Ureter (tissue), 1 donor: ENCODE results near the gene FFAR3. TPM values are rescaled to one million over a fixed set of nuclear protein-coding genes. Genes with fewer than 3 reads are reported as not detected.
"Not testable (repeated sequence)": the region's sequence is repeated elsewhere in the genome, so short reads cannot be mapped to it uniquely, and the experiment has no call there.

ENCODE experiments used
- DNase-seq: peaks from one replicate; pipeline ENCODE4 v3.0.0-alpha.2; 2020; ENCODE audit warnings: low spot score
- total RNA-seq: library from RNA; stranded (reverse); gene quantifications from one replicate; pipeline ENCODE4 v1.2.4, GENCODE V29; 2023
- donor health status: DM: yes; HTN: yes; CAD: no.

FFAR3 gene
- total RNA-seq, 1 donor from 2014 or later: not detected

- no peak for DNase-seq
Observed at GRCh38 chr19:35375505-35376307, 17.4 kb downstream of the FFAR3 start.

- no peak for DNase-seq
Observed at GRCh38 chr19:35377656-35378055, 19.4 kb downstream of the FFAR3 start.

GRCh38 chr19:35378356-35378755 lies 20.1 kb downstream of the FFAR3 start:
- DNase-seq: no peak

- DNase-seq: not testable (repeated sequence)
Observed at GRCh38 chr19:35379545-35379944, 21.3 kb downstream of the FFAR3 start.

- DNase-seq: no peak
Observed at GRCh38 chr19:35379992-35380391, 21.7 kb downstream of the FFAR3 start.

- DNase-seq: no peak
Observed at GRCh38 chr19:35380450-35381124, 22.3 kb downstream of the FFAR3 start.

- DNase-seq: no peak
Observed at GRCh38 chr19:35381318-35381717, 23.1 kb downstream of the FFAR3 start.

- DNase-seq: no peak
Observed at GRCh38 chr19:35381926-35382325, 23.7 kb downstream of the FFAR3 start.

GRCh38 chr19:35383536-35383935 lies 25.3 kb downstream of the FFAR3 start:
- DNase-seq: no peak

GRCh38 chr19:35388277-35389054 lies 30.2 kb downstream of the FFAR3 start:
- no peak for DNase-seq

GRCh38 chr19:35389192-35389861 lies 31.1 kb downstream of the FFAR3 start:
- no peak for DNase-seq

GRCh38 chr19:35392742-35393715 lies 34.8 kb downstream of the FFAR3 start:
- DNase-seq: no peak

- no peak for DNase-seq
Observed at GRCh38 chr19:35395382-35396199, 37.3 kb downstream of the FFAR3 start.

GRCh38 chr19:35396240-35396885 lies 38.1 kb downstream of the FFAR3 start:
- no peak for DNase-seq

- no peak for DNase-seq
Observed at GRCh38 chr19:35397064-35397463, 38.8 kb downstream of the FFAR3 start.

- no peak for DNase-seq
Observed at GRCh38 chr19:35398570-35398969, 40.3 kb downstream of the FFAR3 start.

- no peak for DNase-seq
Observed at GRCh38 chr19:35399231-35399630, 41.0 kb downstream of the FFAR3 start.

GRCh38 chr19:35399948-35400772 lies 41.9 kb downstream of the FFAR3 start:
- no peak for DNase-seq

- no peak for DNase-seq
Observed at GRCh38 chr19:35400773-35401100, 42.5 kb downstream of the FFAR3 start.
